Measurements from ENCODE around the gene EFCAB13.

EFCAB13 gene, protein sequence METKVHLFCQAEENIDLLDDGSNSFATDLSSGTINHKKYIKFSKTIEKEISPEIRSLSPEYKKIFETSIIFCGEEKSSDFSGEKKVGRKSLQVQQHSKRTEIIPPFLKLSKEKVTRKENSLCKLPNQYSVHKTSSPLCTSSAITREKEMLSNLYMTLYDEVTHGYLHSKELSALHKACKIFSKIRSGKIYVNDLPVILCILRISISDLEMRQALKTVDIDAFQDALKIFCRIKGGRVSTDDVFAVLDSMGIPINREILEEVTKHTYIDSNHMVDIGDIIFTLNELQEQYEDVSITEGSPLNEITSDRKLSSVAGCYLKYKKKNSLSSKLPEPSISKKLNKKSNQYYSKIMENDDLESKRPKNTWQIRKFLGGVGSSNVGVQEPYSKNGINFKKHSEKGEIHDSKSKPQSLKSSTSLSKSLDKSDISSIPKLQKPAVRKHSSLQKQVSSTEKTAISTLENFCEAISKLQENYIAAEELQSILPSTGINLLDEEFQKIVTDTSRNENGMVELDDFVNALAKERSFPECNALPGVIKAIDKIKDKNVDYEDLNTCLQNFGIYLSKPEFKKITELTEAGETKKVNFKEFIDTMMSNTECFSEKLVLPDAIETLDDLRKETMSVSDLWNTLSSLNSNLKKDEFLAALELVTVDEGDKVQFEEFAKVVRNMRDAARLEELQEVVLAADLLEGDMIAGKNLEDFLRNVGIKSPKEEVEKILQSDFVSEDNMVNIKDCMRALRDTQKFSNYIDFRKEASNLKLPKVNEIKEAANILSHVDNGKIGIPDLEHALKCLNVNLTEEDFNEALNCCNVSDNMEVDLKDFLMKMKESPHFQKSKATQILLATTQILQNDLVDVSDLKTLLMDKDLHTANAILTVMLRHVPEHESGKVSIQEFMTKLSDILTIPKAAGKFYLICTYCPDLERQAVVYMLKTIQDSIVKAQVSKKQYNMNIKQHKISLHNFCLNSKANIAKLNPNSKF

DNA sequence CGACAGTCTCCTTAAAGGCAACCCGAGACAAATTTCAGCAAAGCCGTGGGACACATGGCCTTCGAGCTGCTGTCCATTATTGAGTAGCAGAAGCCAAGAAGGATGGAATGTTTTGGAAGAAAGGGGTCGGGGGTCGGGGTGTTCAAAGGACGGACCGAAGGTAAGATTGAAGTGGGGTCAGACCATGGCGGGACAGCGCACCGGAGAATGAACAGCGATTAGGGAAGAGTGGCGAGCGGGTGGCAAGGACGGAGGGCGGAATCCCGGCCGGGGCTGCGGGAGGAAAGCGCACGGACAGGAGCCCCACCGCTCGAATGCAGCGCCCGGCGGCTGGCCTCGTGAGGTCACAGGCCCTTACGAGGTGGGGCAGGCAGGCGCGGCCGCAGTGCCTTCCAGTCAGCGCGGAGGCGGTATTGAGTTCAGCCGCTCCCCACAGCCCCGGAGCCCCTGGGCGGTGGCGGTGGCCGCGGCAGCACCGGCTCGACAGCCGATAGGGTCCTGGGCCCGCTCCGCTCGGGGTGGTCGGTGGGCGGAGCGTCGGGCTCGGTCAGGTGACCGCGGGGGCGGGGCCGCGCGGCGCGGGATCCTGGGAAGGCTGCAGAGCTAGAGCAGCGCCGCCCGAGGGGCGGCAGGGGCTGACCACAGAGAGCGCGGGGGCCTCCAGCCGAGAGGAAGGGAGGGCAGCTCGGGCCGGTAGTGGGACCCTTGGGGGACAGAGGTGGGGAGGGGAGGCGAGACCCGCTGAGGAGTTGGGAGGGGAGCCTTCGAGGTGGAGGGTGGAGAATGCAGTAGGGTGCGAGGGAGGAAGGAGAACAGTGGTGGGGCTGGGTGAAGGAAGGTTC is at the start of gene EFCAB13:
TSS of gene EFCAB13 (plus strand) at position 574 of the 842 bp plus-strand sequence. CDS start 4,399 bp downstream, outside the sequence.
- DNase-seq = peak; percentile 79 to 81

DNA sequence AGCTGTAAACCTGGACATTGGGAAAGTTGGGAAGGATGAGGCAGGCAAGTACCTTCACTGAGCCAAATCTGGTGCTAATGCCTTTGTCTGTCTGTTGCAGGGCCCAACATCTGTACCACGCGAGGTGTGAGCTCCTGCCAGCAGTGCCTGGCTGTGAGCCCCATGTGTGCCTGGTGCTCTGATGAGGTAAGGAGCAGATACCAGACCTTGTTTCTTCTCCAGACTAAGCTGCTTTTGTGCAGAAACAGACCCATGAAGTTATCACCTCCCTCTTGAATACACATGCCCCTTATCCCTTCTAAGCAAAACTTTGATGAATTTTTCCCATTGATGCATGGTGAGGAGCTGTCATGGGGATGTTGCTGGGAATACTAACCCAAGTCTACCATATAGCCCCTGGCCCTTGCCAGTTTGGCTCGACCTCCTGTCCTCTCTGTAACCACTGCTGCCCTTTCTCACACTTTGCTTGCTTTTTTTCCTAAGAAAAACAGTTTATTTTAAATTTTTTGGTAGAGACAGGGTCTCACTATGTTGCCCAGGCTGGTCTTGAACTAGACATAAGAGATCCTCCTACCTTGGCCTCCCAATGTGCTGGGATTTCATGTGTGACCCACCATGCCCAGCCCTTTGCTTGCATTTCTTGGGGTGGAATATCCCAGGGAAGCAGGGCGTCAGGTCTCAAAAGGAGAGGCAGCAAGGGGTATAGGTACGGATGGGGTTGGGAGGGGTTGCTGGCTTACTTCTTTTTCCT is 49.3 kb upstream of the EFCAB13 start:
- no peak for DNase-seq

DNA sequence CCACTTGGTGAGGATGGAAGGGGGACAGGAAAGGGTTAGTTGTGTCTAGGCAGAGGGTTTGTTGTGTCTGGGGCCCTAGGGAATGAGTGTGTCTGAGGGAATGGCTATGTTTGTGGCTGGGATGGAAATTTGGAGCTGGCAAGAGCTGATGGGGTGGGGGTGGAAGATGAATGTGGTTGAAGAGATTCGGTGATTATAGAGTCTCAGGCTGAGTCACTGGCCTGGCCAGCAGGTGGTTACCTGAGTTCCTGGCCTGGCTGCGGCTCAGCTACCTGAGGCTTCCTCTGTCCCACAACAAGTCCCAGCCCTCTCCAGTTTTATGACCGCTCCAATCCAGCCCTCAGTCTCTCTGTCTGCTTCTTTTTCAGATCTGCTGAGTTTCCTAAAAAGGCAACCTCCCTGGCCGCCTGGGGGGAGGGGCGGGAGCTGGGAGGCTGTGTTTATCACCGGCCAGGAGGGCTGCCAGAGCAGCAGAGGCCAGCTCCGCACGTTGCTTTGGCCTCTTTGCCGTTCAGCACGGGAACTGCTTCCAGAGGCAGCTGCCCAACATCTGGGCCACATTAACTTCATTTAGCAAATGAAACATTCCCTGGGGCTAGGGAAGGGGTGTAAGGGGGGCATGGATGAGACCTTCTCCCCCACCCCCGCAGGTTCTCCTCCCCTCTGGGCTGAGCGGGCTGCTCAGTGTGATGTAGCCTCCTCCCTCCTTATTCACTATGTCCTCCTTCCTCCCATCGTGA is 48.3 kb upstream of the EFCAB13 start:
- no peak for DNase-seq

DNA sequence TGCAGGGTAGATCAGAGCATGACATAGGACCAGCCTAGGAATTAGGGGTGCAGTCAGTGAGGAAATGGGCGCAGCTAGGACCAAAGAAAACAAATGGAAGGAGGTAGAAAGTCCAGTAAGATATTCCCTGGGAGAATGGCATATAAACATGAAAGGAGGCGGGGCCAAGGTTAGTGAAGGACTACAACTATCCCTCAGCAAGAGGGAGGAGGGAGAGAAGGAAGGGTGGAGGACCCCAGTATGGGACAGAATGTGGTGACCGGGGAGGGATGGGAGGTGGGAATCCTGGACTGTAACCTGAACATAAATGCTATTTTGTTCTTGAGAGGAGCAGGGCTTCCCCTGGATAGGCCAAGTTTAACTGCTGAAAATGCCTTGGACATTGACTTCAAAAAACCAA is 47.3 kb upstream of the EFCAB13 start:
- no peak for DNase-seq

DNA sequence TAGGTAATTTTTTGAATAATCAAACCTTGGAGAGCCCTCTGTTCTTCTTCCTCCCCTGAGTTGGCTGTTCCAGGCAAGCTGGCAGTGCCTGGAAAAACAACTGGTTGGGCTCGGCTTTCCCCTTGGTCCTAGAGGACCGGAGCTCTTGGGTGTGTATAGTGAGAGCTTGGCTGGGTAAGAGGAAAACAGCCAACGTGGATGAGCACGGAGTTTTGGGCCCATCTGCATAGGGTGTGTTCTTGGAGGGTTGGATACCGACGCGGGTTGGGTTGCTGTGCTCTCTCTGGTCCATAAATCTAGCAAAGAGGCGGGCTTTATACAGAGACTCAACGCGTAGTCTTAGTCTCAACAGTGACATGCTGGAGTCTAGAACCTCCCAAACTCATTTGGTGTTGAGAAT is 46.9 kb upstream of the EFCAB13 start:
- no peak for DNase-seq

DNA sequence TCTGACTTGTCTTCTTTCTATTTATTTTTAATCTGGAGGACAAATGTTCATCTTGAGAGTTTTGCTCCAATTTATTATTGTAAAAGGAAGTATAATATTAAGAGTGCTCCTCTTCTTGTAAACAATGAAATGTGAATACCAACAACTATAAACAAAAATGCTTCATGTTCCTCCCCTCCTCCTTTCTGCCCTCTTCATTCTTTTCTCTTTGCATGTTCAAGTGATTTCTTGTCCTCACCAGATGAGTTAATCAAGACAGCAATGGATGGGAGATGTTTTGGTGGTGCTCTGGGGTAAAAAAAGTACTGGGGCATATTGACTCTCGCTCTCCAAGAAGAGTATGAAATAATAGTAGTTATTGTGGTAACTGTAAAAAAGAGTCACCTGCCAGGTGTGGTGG is 45.8 kb upstream of the EFCAB13 start:
- DNase-seq = no peak

DNA sequence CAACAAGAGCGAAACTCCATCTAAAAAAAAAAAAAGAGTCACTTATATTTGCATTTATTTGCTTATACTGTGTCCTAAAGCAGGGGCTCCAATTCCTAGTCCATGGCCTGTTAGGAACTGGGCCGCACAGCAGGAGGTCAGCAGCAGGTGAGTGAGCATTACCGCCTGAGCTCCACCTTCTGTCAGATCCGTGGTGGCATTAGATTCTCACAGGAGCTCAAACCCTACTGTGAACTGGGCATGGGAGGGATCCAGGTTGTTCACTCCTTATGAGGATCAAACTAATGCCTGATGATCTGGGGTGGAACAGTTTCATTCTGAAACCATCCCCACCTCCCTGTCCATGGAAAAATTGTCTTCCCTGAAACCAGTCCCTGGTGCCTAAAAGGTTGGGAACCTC is 45.2 kb upstream of the EFCAB13 start:
- DNase-seq = no peak

DNA sequence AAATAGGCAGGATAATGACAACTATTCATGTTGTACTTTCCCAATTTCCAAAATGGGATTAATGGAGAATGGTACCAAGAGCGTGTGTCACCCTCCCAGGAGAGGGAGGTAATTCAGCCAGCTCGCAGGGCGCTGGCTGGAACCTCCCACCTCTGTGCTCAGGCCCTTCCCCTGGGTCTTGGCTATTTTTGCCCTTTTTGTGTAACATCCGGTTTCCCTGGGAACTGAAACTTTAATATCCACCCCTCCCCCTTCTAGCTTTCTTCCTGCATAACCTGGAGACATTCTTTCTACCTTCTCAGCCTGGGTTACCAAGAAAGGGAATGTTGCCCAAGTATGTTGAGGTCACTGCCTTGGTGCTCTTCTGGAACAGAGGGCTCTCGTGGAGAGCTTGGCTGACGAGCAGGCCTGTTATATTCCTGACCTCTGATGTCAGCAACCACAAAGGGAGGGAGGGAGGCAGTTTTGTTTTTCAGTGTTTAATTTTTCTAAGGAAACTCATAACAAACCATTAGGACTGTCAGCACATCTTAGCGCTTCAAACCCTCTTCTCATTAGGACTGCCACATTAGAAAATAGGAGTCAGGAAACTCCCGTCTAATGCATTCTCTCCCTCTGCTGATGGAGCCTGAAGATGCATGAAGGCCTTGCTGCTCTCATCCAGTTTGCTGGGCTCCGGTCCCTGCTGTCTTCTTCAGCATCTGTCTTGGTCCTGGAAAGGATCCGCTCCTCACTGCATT is 44.5 kb upstream of the EFCAB13 start:
- no peak for DNase-seq

DNA sequence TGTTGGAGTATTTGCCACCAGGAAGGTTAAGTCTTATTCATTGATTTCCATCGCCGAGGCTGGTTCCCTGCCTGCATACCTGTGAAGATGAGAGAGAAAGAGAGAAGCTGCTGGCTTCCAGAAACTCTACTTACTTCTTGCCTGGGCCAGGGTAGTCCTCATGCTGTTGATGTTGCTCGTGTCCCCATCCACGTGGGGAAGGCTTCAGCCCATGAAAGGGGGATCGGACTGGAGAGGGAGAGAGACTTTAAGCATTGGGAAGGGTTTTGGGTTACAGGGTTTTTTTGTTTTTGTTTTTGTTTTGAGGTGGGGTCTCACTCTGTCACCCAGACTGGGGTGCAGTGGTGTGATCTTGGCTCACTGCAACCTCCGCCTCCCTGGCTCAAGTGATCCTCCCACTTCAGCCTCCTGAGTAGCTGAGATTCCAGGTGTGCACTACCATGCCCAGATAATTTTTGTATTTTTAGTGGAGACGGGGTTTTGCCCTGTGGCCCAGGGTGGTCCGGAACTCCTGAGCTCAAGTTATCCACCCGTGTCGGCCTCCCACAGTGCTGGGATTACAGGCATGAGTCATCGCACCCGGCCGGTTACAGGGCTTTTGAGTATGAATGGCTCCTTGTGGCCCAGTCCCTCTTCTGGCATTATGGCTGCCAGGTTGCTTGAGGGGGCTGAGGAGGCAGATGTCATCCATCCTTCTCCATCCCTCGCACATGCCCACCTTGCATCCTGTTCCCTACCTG is 43.5 kb upstream of the EFCAB13 start:
- no peak for DNase-seq

DNA sequence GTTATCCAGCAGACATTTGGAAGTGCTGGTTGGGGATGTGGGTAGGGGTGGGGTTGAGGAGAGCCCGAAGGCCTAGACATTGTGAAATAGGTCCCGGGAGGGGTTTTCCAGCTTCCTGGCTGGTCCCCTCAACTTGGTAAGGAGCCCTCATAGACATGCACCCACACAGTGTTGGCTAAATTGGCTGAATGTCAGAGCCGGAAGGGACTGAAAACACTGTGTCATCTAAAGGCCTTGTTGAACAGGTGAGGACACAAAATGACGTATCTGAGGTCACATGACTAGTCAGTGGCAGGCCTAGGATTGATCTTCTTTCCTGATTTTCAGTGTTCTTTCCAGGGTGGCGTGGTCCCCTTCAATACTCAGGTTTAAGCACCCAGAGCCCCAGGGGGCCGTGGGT is 42.5 kb upstream of the EFCAB13 start:
- no peak for DNase-seq

DNA sequence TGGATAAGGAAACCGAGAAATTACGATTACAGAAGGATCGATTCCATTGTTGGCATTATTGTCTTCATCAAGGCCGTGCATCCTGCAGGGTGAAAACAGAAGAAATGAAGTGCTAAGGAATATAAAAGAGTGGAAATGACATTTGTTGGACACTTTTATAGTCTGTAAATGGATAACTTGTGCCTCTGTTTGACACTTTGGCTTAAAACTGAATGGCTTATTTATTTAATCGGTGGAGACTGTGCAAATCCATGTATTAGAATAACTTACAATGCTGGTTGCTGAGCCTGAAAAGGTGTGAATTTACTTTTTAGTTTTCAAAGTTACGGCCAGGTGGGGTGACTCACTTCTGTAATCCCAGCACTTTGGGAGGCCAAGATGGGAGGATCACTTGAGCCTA is 38.8 kb upstream of the EFCAB13 start:
- no peak for DNase-seq

DNA sequence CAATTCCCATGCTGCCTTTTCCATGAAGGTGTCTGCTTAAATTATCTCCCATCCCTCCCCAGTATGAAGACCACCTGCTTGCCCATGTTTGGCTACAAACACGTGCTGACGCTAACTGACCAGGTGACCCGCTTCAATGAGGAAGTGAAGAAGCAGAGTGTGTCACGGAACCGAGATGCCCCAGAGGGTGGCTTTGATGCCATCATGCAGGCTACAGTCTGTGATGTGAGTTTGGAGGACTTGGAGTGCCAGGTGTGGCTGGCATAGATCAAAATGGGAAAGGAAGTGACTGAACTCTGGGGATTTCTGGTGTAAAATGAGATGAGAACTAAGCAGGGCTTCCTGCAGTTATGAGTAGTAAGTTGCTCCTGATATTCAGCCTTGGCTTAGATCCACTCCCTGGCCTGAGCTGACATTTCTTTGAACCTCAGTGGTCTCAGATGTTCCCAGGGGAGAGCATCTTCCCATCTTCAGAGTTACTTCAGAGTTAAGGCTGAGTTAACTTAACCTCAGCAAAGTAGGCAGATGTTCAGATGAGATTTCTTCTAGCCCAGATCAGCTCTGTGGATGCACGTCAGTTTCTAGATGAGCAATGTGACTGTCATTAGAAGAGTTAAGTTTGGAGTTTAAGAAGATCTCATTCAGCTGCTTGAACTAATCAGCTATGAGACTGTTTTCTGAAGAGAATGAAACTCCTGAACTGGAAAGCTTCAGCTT is 37.4 kb upstream of the EFCAB13 start:
- no peak for DNase-seq

DNA sequence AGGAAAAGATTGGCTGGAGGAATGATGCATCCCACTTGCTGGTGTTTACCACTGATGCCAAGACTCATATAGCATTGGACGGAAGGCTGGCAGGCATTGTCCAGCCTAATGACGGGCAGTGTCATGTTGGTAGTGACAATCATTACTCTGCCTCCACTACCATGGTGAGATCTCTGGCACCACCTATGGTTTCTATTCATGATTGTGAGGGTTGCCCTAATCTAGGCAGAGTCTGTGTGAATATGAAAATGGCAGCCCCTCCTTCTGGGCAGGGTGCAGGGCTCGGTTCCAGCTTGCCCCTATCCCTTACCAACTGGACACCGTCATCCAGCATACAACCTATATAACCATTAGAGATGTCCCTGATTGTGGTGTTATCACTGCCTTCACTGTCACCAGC is 36.7 kb upstream of the EFCAB13 start:
- no peak for DNase-seq

DNA sequence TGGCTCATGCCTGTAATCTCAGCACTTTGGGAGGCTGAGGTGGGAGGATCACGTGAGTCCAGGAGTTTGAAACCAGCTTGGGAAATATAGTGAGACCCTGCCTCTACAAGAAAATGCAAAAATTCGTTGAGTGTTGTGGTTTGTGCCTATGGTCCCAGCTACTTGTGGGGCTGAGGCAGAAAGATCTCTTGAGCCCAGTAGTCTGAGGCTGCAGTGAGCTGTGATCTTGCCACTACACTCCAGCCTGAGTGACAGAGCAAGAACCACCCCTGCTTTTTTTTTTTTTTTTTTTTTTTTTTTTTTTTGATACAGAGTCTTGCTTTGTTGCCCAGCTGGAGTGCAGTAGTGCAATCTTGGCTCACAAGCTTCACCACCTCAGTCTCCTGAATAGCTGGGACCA is 36.1 kb upstream of the EFCAB13 start:
- no peak for DNase-seq

DNA sequence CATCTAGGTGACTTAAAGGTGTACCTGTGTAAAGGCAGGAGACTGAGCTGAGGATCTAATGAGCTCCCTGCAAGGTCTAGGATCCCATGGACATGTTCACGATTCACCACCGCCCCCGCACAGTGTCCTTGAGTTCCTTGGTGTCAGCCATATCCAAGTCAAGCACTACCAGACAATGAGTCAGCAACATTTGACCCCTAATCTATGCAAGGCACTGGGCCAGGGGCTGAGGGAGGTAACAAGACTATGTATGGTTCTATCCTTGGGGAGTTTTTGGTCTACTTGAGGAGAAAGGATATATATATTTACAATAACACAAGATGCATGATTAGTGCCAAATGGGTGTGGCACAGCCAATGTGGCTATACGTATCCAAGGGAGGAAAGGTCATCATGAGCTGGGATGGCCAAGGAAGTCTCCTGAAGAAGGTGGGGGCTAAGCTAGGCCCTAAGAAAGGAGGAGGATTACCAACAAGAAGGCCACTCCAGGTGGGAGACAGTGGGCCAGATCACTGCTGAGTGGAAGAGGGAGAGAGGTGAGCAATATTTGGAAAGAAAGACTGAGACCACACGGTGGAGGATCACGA is 35.1 kb upstream of the EFCAB13 start:
- no peak for DNase-seq

DNA sequence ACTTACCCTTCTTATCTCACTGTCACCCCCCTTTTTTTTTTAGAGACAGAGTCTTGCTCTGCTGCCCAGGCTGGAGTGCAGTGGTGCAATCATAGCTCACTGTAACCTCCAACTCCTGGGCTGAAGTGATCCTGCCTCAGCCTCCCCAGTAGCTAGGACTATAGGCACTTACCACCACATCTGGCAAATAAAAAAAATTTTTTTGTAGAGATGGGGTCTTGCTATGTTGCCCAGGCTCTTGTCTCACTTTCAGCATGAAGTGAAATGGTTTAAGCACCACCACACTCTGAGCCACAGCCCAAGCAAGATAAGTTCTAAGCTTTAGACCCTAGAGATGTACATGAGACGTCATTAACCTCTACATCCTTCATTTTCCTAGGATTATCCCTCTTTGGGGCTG is 34.5 kb upstream of the EFCAB13 start:
- DNase-seq = no peak

DNA sequence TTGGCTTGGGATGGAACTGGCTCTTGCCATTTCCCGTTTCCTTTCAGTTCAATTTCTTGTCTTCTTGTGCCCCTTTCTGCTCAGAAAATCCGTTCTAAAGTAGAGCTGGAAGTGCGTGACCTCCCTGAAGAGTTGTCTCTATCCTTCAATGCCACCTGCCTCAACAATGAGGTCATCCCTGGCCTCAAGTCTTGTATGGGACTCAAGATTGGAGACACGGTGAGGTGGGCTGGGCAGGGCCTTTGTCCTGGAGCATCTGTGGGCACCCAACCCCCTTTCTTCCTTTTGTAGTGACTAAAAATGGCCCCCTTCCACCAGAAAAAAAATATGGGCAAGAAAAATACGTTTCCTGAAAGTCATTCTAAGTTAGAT is 32.9 kb upstream of the EFCAB13 start:
- DNase-seq = no peak

DNA sequence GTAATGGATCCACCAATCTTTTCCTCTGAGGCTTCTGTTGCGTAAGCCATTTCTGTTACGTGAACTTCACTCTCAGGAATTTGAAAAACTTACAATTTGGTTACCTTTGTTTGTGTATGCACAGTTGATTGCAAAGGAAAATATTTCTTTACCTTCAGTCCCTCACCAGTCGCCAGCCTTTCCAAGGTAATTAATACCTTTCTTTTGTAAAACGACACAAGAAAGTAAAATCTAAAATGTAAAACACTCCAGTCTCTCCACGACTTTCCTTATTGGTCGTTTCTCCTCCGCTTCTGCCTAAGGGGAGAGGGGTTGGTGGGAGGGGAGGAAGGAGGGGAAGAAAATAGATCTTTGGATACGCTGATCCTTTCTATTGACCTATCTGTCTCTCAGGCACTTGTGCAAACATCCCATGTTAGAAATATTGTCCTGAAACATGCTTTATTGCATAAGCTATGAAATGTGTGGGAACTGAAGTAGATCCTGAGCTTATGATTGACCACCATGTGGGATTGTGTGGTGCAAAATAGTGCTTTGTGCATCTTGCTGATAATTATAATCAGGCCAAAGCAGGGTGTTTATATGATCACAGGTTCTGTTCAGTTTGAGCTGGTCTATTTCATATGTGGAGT is 32.4 kb upstream of the EFCAB13 start:
- no peak for DNase-seq
